GM12878 (cell line): ENCODE results near the gene GNAZ.

Source experiments
- CBX5 ChIP-seq: sonication (generic); IDR thresholded peaks from 2 replicates; pipeline ENCODE4 v1.6.1; 2016; ENCODE audit warnings: low read depth, moderate library complexity, mild to moderate bottlenecking, inconsistent platforms
- CEBPB ChIP-seq, 2 experiments: fragments of 150-350 bp in 1 of 2; IDR thresholded peaks; 2 replicates each; pipeline ENCODE4 v1.6.1; 2012 to 2014; ENCODE audit warnings: low read depth in 2 of 2, low read length in 2 of 2, borderline replicate concordance in 1 of 2, inconsistent platforms in 1 of 2
- MXI1 ChIP-seq: fragments of 150-350 bp; IDR thresholded peaks from 2 replicates; pipeline ENCODE4 v1.6.1; 2011; ENCODE audit warnings: low read depth, mild to moderate bottlenecking, inconsistent platforms, low read length, improper control_type of control experiment
- NR2F1 ChIP-seq: fragments of 450-650 bp; conservative IDR thresholded peaks from 2 replicates; pipeline ENCODE4 v1.6.1; 2017; ENCODE audit warnings: mild to moderate bottlenecking
- POLR2A ChIP-seq: IDR thresholded peaks from 2 replicates; pipeline ENCODE4 v1.6.1; 2011; ENCODE audit warnings: low read depth, mild to moderate bottlenecking, low read length
- RCOR1 ChIP-seq: conservative IDR thresholded peaks from 2 replicates; pipeline ENCODE4 v1.6.1; 2012; ENCODE audit warnings: low read depth, low read length, improper control_type of control experiment
- SIN3A ChIP-seq: IDR thresholded peaks from 2 replicates; pipeline ENCODE4 v1.6.1; 2012; ENCODE audit warnings: low read depth, low read length, improper control_type of control experiment
- SPI1 ChIP-seq: IDR thresholded peaks from 2 replicates; pipeline ENCODE4 v1.6.1; 2011; ENCODE audit warnings: low read depth, mild to moderate bottlenecking, low read length, moderate library complexity, borderline replicate concordance; ENCODE audit not compliant: insufficient read depth
- TF ChIP-seq, protein P1 (sequence below), 3 experiments: IDR thresholded peaks in 2 of 3; conservative IDR thresholded peaks in 1 of 3; 2 replicates each; pipeline ENCODE4 v1.5.1; 2011; ENCODE audit warnings: low read depth in 3 of 3, low read length in 3 of 3, mild to moderate bottlenecking in 3 of 3, control low read depth in 2 of 3, moderate library complexity in 2 of 3, inconsistent platforms in 1 of 3, mixed read lengths in 1 of 3; ENCODE audit not compliant: control insufficient read depth in 2 of 3, insufficient read depth in 1 of 3; ENCODE audit errors: extremely low read depth in 1 of 3
- TF ChIP-seq, protein P2 (sequence below): fragments of 150-350 bp; IDR thresholded peaks from 2 replicates; pipeline ENCODE4 v1.6.1; 2016; ENCODE audit warnings: low read depth, low read length

DNA sequence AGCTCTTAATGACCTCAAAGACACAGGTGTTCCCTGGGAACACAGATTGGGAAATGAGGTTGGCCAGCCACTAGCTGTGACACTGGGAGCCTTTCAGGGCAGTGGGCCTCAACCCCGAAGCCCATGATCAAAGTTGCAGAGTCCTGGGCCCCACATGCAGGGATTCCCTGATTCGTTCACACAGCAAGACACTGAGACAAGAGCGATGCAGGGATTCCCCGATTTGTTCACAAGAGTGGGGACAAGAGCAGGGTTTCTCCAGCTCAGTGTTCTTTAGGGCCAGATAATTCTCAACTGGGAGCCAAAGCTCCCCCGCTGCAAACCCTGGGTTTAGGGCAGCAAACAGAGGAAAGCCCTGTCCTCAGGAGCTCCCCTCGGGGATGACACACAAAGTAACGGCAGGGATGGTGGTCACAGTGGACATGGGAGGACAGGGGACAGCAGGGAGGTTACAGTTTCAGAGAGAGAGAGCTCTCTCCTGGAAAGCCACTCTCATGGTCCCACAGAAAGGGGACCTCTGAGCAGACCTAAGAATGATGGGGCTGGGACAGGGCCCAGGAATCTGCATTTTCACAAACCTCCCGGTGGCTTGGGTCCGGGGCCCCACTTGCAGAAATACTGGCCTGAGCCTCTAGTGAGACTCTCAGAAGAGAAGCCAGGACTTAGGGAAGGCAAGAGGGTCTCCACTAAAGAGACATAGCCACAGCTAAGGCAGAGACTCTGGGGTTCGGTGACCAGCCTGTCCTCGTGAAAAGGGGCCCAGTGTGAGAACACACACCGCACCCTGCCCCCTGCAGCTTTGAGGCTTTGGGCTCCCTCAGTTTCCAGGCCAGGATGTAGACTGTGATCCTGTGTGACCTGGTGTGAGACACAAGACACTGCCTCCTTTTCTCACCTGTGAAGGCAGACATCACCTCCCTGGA, 7.4 kb upstream of the GNAZ start:
- TF ChIP-seq SIN3A = no peak
- TF ChIP-seq, protein P1, sequence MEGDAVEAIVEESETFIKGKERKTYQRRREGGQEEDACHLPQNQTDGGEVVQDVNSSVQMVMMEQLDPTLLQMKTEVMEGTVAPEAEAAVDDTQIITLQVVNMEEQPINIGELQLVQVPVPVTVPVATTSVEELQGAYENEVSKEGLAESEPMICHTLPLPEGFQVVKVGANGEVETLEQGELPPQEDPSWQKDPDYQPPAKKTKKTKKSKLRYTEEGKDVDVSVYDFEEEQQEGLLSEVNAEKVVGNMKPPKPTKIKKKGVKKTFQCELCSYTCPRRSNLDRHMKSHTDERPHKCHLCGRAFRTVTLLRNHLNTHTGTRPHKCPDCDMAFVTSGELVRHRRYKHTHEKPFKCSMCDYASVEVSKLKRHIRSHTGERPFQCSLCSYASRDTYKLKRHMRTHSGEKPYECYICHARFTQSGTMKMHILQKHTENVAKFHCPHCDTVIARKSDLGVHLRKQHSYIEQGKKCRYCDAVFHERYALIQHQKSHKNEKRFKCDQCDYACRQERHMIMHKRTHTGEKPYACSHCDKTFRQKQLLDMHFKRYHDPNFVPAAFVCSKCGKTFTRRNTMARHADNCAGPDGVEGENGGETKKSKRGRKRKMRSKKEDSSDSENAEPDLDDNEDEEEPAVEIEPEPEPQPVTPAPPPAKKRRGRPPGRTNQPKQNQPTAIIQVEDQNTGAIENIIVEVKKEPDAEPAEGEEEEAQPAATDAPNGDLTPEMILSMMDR (IDR thresholded peaks at IDR 0.05 in 2 of 3, conservative IDR thresholded peaks at IDR 0.05 in 1 of 3; ENCODE audit: control insufficient read depth in 2 of 3, extremely low read depth in 1 of 3, insufficient read depth in 1 of 3, low read depth in 3 of 3, low read length in 3 of 3) = no peak
- no peak for TF ChIP-seq CBX5
- TF ChIP-seq MXI1 = no peak
- TF ChIP-seq POLR2A = no peak
- TF ChIP-seq CEBPB (IDR thresholded peaks at IDR 0.05; ENCODE audit: borderline replicate concordance in 1 of 2, low read depth in 2 of 2, low read length in 2 of 2) = no peak
- no peak for TF ChIP-seq NR2F1
- no peak for TF ChIP-seq SPI1
- TF ChIP-seq RCOR1 = no peak
- TF ChIP-seq, protein P2, sequence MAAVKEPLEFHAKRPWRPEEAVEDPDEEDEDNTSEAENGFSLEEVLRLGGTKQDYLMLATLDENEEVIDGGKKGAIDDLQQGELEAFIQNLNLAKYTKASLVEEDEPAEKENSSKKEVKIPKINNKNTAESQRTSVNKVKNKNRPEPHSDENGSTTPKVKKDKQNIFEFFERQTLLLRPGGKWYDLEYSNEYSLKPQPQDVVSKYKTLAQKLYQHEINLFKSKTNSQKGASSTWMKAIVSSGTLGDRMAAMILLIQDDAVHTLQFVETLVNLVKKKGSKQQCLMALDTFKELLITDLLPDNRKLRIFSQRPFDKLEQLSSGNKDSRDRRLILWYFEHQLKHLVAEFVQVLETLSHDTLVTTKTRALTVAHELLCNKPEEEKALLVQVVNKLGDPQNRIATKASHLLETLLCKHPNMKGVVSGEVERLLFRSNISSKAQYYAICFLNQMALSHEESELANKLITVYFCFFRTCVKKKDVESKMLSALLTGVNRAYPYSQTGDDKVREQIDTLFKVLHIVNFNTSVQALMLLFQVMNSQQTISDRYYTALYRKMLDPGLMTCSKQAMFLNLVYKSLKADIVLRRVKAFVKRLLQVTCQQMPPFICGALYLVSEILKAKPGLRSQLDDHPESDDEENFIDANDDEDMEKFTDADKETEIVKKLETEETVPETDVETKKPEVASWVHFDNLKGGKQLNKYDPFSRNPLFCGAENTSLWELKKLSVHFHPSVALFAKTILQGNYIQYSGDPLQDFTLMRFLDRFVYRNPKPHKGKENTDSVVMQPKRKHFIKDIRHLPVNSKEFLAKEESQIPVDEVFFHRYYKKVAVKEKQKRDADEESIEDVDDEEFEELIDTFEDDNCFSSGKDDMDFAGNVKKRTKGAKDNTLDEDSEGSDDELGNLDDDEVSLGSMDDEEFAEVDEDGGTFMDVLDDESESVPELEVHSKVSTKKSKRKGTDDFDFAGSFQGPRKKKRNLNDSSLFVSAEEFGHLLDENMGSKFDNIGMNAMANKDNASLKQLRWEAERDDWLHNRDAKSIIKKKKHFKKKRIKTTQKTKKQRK = no peak
